Measurements from ENCODE around the gene GRN. TPM values are rescaled to one million over a fixed set of nuclear protein-coding genes. Genes with fewer than 3 reads are reported as not detected.

Gene GRN
- total RNA-seq, 1 donor from 2014 or later = 904 TPM

DNA sequence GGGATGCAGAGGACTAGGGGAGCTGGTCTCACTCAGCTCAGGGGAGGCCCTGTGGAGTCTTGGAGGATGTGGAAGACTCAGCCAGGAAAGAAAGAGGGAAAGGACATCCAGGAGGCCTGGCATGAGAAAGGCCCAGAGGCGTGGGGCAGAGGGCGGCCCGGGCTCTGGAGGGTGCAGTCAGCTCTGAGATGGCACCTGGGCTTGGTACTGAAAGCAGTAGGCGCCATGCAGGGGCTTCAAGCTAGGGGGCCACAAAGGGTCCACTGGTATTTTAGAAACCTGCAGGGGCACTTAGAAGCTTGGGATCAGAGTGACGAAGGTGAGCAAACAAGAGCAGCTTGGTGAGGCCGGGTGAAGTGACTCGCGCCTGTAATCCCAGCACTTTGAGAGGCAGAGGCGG, 13.0 kb downstream of the GRN start:
- TF ChIP-seq, protein P1, sequence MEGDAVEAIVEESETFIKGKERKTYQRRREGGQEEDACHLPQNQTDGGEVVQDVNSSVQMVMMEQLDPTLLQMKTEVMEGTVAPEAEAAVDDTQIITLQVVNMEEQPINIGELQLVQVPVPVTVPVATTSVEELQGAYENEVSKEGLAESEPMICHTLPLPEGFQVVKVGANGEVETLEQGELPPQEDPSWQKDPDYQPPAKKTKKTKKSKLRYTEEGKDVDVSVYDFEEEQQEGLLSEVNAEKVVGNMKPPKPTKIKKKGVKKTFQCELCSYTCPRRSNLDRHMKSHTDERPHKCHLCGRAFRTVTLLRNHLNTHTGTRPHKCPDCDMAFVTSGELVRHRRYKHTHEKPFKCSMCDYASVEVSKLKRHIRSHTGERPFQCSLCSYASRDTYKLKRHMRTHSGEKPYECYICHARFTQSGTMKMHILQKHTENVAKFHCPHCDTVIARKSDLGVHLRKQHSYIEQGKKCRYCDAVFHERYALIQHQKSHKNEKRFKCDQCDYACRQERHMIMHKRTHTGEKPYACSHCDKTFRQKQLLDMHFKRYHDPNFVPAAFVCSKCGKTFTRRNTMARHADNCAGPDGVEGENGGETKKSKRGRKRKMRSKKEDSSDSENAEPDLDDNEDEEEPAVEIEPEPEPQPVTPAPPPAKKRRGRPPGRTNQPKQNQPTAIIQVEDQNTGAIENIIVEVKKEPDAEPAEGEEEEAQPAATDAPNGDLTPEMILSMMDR (IDR thresholded peaks at IDR 0.05; ENCODE audit: unreplicated experiment) = no peak
- no peak overlapping the region for H3K27ac Mint-ChIP-seq (ENCODE audit: unreplicated experiment)
- H3K27me3 Mint-ChIP-seq (ENCODE audit: unreplicated experiment) = peaks cover 17% of the 10 kb centered on the region
- H3K36me3 Mint-ChIP-seq (ENCODE audit: low read depth, unreplicated experiment) = peaks cover 17% of the 10 kb centered on the region
- no peaks in the 10 kb centered on the region for H3K9me3 Mint-ChIP-seq (ENCODE audit: unreplicated experiment)
- peaks cover 17% of the 10 kb centered on the region for H3K4me1 Mint-ChIP-seq (ENCODE audit: unreplicated experiment)
- no peak for DNase-seq (ENCODE audit: low spot score)
- peak overlapping the region; percentile 25 for H3K4me3 Mint-ChIP-seq (ENCODE audit: unreplicated experiment)

DNA sequence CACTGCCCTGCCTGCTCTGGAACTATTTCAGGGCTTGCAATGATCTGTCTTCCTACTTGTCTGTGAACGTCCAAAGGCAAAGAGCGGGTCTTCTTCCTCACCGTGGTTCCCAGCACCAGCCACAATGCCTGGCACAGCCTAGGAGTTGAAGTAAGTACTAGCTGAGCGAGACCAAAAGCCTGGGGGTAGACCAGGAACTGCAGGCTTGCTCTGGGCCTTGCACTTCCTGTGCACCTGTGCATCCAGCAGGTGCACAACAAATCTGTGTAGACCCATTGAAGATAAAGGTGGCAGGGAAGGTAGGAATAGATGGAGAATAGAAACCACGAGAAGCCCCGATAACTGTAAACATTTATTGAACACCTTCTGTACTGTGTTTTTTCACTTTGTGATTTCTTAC, 13.9 kb downstream of the GRN start:
- peak overlapping the region; percentile 11 for H3K4me3 Mint-ChIP-seq (ENCODE audit: unreplicated experiment)
- no peaks in the 10 kb centered on the region for H3K9me3 Mint-ChIP-seq (ENCODE audit: unreplicated experiment)
- no peak for DNase-seq (ENCODE audit: low spot score)
- H3K27me3 Mint-ChIP-seq (ENCODE audit: unreplicated experiment) = peaks cover 15% of the 10 kb centered on the region
- H3K36me3 Mint-ChIP-seq (ENCODE audit: low read depth, unreplicated experiment) = peaks cover 15% of the 10 kb centered on the region
- TF ChIP-seq, protein P1 (IDR thresholded peaks at IDR 0.05; ENCODE audit: unreplicated experiment) = no peak
- H3K27ac Mint-ChIP-seq (ENCODE audit: unreplicated experiment) = no peak overlapping the region
- peaks cover 15% of the 10 kb centered on the region for H3K4me1 Mint-ChIP-seq (ENCODE audit: unreplicated experiment)

DNA sequence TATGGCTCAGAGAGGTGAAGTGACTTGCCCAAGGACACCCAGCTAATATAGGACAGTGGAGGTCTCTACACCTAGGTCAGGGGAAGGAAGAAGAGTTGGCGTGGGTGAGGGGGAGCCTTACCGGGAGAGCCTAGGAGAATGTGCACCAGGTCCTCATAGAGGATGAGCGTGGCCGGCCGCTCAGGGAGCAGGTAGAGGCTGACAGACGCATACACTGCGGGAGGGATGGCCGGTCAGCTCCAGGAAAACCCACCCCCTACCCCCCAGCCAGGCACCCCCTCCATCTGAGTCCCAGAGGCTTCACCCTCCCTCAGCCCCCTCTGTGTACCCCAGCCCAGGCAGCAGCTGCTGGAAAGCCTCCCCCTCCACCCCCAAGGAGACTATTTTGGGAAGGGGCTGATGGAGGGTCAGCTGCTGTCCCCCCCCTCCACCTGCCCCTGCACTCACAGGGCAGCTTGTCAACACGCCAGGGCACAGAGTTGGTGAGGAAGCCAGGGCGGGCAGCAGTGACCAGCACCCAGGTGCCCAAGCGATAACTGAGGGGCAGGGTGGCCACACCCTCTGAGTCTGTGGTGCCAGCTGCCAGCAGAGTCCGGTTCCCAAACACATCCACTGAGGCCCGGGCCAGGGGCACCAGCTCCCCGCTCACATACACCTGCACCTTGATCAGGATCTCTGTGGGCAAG, 14.5 kb downstream of the GRN start:
- peaks cover 15% of the 10 kb centered on the region for H3K27me3 Mint-ChIP-seq (ENCODE audit: unreplicated experiment)
- peaks cover 15% of the 10 kb centered on the region for H3K4me1 Mint-ChIP-seq (ENCODE audit: unreplicated experiment)
- H3K27ac Mint-ChIP-seq (ENCODE audit: unreplicated experiment) = no peak overlapping the region
- TF ChIP-seq, protein P1 (IDR thresholded peaks at IDR 0.05; ENCODE audit: unreplicated experiment) = no peak
- DNase-seq (ENCODE audit: low spot score) = no peak
- H3K9me3 Mint-ChIP-seq (ENCODE audit: unreplicated experiment) = no peaks in the 10 kb centered on the region
- H3K4me3 Mint-ChIP-seq (ENCODE audit: unreplicated experiment) = peak overlapping the region; percentile 11
- H3K36me3 Mint-ChIP-seq (ENCODE audit: low read depth, unreplicated experiment) = peaks cover 15% of the 10 kb centered on the region

DNA sequence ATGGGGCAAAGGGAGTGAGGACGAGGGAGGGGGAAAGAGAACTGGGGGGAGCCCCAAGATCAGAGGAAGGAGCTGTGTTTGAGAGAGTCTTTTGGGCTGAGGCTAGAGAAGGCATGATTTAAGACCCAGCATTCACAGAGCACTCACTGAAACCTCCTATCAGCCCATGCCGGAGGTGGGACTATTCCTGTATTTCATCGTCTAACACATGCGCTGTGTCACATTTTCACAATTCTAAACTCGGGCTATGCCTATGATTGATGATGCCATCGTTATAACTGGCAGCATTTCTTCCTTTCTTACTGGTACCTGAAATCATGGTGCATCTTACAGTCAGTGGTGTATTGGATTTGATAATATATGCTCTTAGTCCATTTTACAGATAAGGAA, 15.0 kb downstream of the GRN start:
- TF ChIP-seq, protein P1 (IDR thresholded peaks at IDR 0.05; ENCODE audit: unreplicated experiment) = no peak
- peak overlapping the region; percentile 68 for H3K4me3 Mint-ChIP-seq (ENCODE audit: unreplicated experiment)
- no peak overlapping the region for H3K27ac Mint-ChIP-seq (ENCODE audit: unreplicated experiment)
- H3K4me1 Mint-ChIP-seq (ENCODE audit: unreplicated experiment) = peaks cover 15% of the 10 kb centered on the region
- no peak for DNase-seq (ENCODE audit: low spot score)
- peaks cover 15% of the 10 kb centered on the region for H3K27me3 Mint-ChIP-seq (ENCODE audit: unreplicated experiment)
- peaks cover 15% of the 10 kb centered on the region for H3K36me3 Mint-ChIP-seq (ENCODE audit: low read depth, unreplicated experiment)
- no peaks in the 10 kb centered on the region for H3K9me3 Mint-ChIP-seq (ENCODE audit: unreplicated experiment)

DNA sequence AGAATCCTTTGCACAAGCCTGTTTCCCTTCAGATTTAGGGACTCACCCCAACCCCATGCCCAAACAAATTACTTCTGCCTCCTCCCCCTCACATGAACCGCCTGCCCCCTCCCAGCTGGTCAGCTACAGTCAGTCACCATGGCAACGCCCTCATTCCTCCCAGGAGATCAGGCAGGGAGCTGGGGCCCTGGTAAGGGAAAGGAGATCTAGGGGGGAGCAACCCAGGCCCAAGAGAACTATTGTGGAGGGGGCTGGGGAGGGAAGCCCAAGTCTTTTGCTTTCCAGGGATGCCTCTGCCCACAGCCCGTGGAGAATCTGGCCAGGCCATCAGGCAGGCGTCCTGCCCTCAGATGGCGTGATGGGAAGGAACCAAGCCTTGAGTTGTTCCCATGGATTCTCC, 15.7 kb downstream of the GRN start:
- Mint-ChIP-seq H3K27ac (ENCODE audit: unreplicated experiment) (no peak overlapping the region), H3K9me3 (ENCODE audit: unreplicated experiment) (no peaks in the 10 kb centered on the region), H3K4me1 (ENCODE audit: unreplicated experiment) (peaks cover 15% of the 10 kb centered on the region), H3K27me3 (ENCODE audit: unreplicated experiment) (peaks cover 15% of the 10 kb centered on the region), H3K4me3 (ENCODE audit: unreplicated experiment) (peak overlapping the region; percentile 68), H3K36me3 (ENCODE audit: low read depth, unreplicated experiment) (peaks cover 15% of the 10 kb centered on the region)
- TF ChIP-seq, protein P1 (IDR thresholded peaks at IDR 0.05; ENCODE audit: unreplicated experiment) = no peak
- DNase-seq (ENCODE audit: low spot score) = no peak
